GM18867 (cell line): ENCODE data around the gene CRB2.

Experiments used
- ATAC-seq: cut with Tn5 transposase; IDR thresholded peaks from one replicate; pipeline ENCODE4 v1.9.1; 2021; ENCODE audit warnings: mild to moderate bottlenecking, moderate library complexity; ENCODE audit not compliant: unreplicated experiment

Gene CRB2

GRCh38 chr9:123377211-123377971 is 21.4 kb downstream of the CRB2 start:
- ATAC-seq: no peak

- ATAC-seq: no peak
Measured at GRCh38 chr9:123378025-123378424, 22.0 kb downstream of the CRB2 start.

GRCh38 chr9:123378956-123379660 is 23.1 kb downstream of the CRB2 start:
- ATAC-seq: no peak

GRCh38 chr9:123380852-123381705 is 25.1 kb downstream of the CRB2 start:
- ATAC-seq: no peak

GRCh38 chr9:123382653-123383511 is 26.9 kb downstream of the CRB2 start:
- ATAC-seq: no peak

- ATAC-seq: no peak
Measured at GRCh38 chr9:123383512-123384170, 27.6 kb downstream of the CRB2 start.

- no peak for ATAC-seq
Measured at GRCh38 chr9:123387686-123388085, 31.7 kb downstream of the CRB2 start.

GRCh38 chr9:123389070-123389469 is 33.1 kb downstream of the CRB2 start:
- ATAC-seq: no peak

- no peak for ATAC-seq
Measured at GRCh38 chr9:123389698-123390097, 33.7 kb downstream of the CRB2 start.

GRCh38 chr9:123390337-123391135 is 34.5 kb downstream of the CRB2 start:
- ATAC-seq: no peak

GRCh38 chr9:123391233-123391632 is 35.2 kb downstream of the CRB2 start:
- ATAC-seq: no peak

- no peak for ATAC-seq
Measured at GRCh38 chr9:123391946-123392345, 35.9 kb downstream of the CRB2 start.

- ATAC-seq: no peak
Measured at GRCh38 chr9:123392802-123393201, 36.8 kb downstream of the CRB2 start.

- no peak for ATAC-seq
Measured at GRCh38 chr9:123394291-123395235, 38.6 kb downstream of the CRB2 start.

GRCh38 chr9:123395276-123395688 is 39.3 kb downstream of the CRB2 start:
- ATAC-seq: no peak

- ATAC-seq: no peak
Measured at GRCh38 chr9:123395689-123396511, 39.9 kb downstream of the CRB2 start.

GRCh38 chr9:123397975-123398374 is 42.0 kb downstream of the CRB2 start:
- no peak for ATAC-seq
